ENCODE data around the gene HOXD10.
A peak's percentile ranks its signal among the peaks of the same experiment; 100 is the strongest.

The HOXD10 gene

GRCh38 chr2:176122683-176123410 lies 6.3 kb downstream of the HOXD10 start, which contains the start of gene HOXD9:
Gene HOXD9, plus strand, starts transcription at chr2:176122719. Its CDS starts 50 bp downstream, at chr2:176122769.
- no peak for DNase-seq (ENCODE audit: low read depth)
- no peak for TF ChIP-seq CTCF (conservative IDR thresholded peaks at IDR 0.05; ENCODE audit: low read depth, low read length)
- no peak within 1 kb of the TSS for H3K4me3 ChIP-seq (ENCODE audit: low read depth, low read length)

DNA sequence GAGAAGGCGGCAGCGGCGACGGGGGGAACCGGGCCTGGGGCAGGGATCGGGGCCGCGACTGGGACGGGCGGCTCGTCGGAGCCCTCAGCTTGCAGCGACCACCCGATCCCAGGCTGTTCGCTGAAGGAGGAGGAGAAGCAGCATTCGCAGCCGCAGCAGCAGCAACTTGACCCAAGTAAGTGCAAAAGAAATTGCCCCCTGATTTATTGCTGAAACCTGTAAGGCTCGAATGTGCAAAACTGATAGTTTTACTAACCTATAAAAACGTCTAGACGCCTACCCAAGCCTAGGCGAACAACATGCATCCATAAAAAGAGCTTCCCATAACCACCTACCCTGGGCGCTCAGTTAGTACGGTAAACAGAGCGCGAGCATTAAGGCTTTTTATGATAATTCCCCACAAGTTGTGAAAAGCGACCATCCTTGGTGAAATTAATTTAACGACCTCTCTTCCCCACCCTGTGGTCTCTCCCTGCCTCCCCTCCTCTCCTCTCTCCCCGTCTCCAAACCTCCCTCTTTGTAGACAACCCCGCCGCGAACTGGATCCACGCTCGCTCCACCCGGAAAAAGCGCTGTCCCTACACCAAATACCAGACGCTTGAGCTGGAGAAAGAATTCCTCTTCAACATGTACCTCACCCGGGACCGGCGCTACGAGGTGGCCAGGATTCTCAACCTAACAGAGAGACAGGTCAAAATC lies 7.0 kb downstream of the HOXD10 start:
- no peak for DNase-seq (ENCODE audit: low read depth)
- no peak overlapping the region for H3K4me3 ChIP-seq (ENCODE audit: low read depth, low read length)
- no peak for TF ChIP-seq CTCF (conservative IDR thresholded peaks at IDR 0.05; ENCODE audit: low read depth, low read length)

DNA sequence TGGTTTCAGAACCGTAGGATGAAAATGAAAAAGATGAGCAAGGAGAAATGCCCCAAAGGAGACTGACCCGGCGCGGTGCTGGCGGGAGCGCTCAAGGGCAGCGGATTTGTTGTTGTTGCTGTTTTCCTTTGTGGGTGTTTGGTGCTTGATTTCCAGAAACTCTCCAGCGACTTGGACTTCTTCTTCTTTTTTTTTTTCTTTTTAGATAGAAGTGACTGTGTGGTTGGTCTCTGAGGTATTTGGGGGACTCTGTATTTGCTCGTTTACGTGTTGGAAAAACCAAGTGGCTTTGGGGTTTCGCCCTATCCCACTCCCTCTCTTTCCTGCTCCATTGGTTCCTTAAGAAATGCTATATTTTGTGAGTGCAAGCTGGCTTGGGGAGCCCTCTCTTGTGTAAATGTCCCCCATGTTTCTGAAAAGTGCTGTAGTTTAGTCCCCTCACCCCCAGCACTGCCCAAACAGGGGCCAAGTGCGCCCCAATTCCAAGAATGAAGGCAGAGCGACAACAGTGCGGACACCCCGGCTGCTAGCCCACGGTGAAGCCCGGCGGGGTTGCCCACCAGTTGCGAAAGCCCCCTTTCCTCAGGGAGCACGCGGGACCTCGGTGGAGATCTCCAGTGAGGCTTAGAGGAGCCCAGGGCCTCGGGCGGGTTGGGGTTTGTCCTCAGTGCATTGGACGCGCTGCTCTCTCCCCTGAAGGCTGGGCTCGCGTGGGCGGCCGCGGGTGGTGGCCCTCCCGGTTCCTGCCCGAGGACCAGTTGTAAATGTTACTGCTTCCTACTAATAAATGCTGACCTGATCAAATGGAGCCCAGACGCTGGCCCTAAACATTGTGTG lies 7.8 kb downstream of the HOXD10 start:
- DNase-seq (ENCODE audit: low read depth), result no peak
- H3K4me3 ChIP-seq (ENCODE audit: low read depth, low read length), result no peak overlapping the region
- no peak for TF ChIP-seq CTCF (conservative IDR thresholded peaks at IDR 0.05; ENCODE audit: low read depth, low read length)

- DNase-seq (ENCODE audit: low read depth), result no peak
- no peak for TF ChIP-seq CTCF (conservative IDR thresholded peaks at IDR 0.05; ENCODE audit: low read depth, low read length)
- no peak overlapping the region for H3K4me3 ChIP-seq (ENCODE audit: low read depth, low read length)
Measured at GRCh38 chr2:176124947-176125771, 8.6 kb downstream of the HOXD10 start.

DNA sequence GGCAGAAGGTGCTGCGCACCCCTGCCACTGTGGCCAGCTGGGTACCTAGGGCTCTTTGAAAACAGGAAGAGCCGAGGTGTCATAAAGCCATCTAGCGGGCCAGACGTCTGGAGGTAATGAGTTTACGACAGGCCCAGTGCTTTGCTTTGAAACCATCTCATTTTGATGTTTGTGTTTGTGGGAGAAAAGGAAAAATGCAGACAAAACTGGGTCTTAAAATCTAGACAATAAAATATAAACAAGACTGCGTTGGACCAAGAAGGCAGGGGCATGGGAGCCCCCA lies 9.1 kb downstream of the HOXD10 start:
- H3K4me3 ChIP-seq (ENCODE audit: low read depth, low read length), result no peak overlapping the region
- no peak for DNase-seq (ENCODE audit: low read depth)
- no peak for TF ChIP-seq CTCF (conservative IDR thresholded peaks at IDR 0.05; ENCODE audit: low read depth, low read length)

DNA sequence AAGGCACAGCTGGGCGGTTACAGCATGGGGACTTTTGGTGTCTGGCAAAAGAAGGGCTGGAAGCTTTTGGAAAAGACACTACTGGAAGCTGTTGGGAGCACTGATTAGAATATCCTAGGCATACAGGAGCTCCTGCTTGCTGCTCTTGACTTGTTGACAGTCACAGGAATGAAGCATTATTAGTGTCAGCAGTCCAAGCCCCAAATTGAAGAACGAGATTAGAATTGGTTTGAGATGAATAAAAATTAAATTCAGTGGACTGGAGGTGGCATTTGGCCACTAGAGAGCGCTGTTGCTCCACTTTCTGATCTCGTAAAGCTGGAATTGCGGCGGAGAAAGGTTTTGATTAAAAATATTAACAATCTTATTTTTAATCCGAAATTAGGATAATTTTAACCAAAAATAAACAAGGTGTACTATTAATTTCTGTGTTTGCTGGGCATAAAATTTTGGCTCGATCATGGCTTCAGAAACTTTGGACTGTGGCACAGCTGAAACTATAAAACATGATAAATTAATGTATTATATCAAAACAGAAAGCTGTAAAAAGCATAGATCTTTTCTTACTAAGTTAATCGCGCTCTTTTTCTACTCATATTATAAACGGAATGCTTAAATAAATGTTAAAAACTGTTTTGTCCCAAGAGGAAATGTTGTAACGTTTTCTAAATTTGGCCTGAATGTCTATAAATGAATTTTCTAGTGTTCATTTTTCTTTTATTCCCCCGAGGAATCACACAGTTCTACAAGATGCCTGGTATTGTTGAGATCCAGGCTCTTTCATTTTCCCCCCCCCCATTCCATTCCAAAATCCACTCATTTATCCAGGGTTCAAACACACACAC lies 10.6 kb downstream of the HOXD10 start:
- no peak overlapping the region for H3K4me3 ChIP-seq (ENCODE audit: low read depth, low read length)
- DNase-seq (ENCODE audit: low read depth), result peak; percentile 72
- peak; percentile 86 for TF ChIP-seq CTCF (conservative IDR thresholded peaks at IDR 0.05; ENCODE audit: low read depth, low read length)
